HepG2 (cell line): Measurements from ENCODE around the gene RINL. TPM values are rescaled to one million over a fixed set of nuclear protein-coding genes. Genes with fewer than 3 reads are reported as not detected.
"Not testable (repeated sequence)": the region's sequence is repeated elsewhere in the genome, so short reads cannot be mapped to it uniquely, and the experiment has no call there.

Experiments used
- ATAC-seq: fragments of 200-7000 bp; cut with Tn5 transposase; 3 replicates; pipeline ENCODE4 v1.9.1; 2020; ENCODE audit warnings: mild to moderate bottlenecking, moderate library complexity
- BruUV-seq: library from RNA; stranded (reverse); fragments of 400-500 nt; replicated peaks from 2 replicates; lab custom pipeline; 2021; lab: Mats Ljungman, UMichigan
- CTCF ChIA-PET: fragments of 300-600 bp; formaldehyde crosslinking; extraction: SDS; loops from one replicate; lab custom pipeline; 2021; ENCODE audit warnings: low total read pairs, inconsistent platforms, low intra/inter-chr PET ratio; lab: Yijun Ruan, JAX
- POLR2A ChIA-PET: fragments of 350-600 bp; sonication (Branson Sonifier 250); formaldehyde crosslinking; loops from one replicate; lab custom pipeline; 2020; ENCODE audit warnings: antibody characterized with exemption, inconsistent platforms; lab: Yijun Ruan, JAX
- DNase-seq: peaks from one replicate; pipeline ENCODE4 v3.0.0-alpha.2; 2015; ENCODE audit warnings: low spot score
- FAIRE-seq: peaks from 3 replicates; lab custom pipeline; 2011; peaks lifted over from hg19 to GRCh38; lab: Jason Lieb, UNC
- H2AFZ ChIP-seq: one replicate; pipeline ENCODE4 v1.6.1; 2011; ENCODE audit warnings: low read length, inconsistent platforms
- H3K27ac ChIP-seq: fragments of 300-600 bp; 3 replicates; pipeline ENCODE4 v1.8.0; 2011; ENCODE audit warnings: mixed run types, mild to moderate bottlenecking, mixed read lengths, low read length, inconsistent platforms; ENCODE audit not compliant: insufficient read depth; ENCODE audit errors: extremely low read length
- H3K27me3 ChIP-seq, 2 experiments: fragments of 200-600 bp in 1 of 2; 2 replicates in 1 of 2; 3 replicates in 1 of 2; pipeline versions ENCODE4 v1.6.0 to v1.8.0; 2011; ENCODE audit warnings: low read length in 2 of 2, mild to moderate bottlenecking in 2 of 2, moderate library complexity in 2 of 2, inconsistent platforms in 1 of 2; ENCODE audit not compliant: insufficient read depth in 2 of 2, control insufficient read depth in 1 of 2
- H3K36me3 ChIP-seq, 2 experiments: fragments of 200-600 bp in 1 of 2; replicated peaks in 1 of 2; 2 replicates in 1 of 2; 3 replicates in 1 of 2; pipeline versions ENCODE4 v1.5.1 to v1.8.0; 2011; ENCODE audit warnings: low read length in 2 of 2, inconsistent platforms in 1 of 2; ENCODE audit not compliant: insufficient read depth in 2 of 2, control insufficient read depth in 1 of 2
- H3K4me1 ChIP-seq: 2 replicates; pipeline ENCODE4 v1.5.1; 2012; ENCODE audit warnings: low read length, inconsistent platforms; ENCODE audit not compliant: insufficient read depth
- H3K4me2 ChIP-seq: 2 replicates; pipeline ENCODE4 v1.6.0; 2011; ENCODE audit warnings: low read depth, low read length, inconsistent platforms
- H3K4me3 ChIP-seq, 3 experiments: fragments of 200-600 bp in 1 of 3; sonication (generic), shearing (Covaris generic) in 1 of 3; replicated peaks in 1 of 3; 2 replicates each; pipeline ENCODE4 v1.5.1; 2011 to 2016; ENCODE audit warnings: low read length in 3 of 3, inconsistent platforms in 2 of 3, low read depth in 2 of 3, mild to moderate bottlenecking in 2 of 3, control low read depth in 1 of 3, mixed read lengths in 1 of 3; ENCODE audit not compliant: insufficient read depth in 1 of 3
- H3K79me2 ChIP-seq: one replicate; pipeline ENCODE4 v1.6.1; 2011; ENCODE audit warnings: low read length, inconsistent platforms; ENCODE audit not compliant: insufficient read depth
- H3K9ac ChIP-seq: 2 replicates; pipeline ENCODE4 v1.6.0; 2011; ENCODE audit warnings: mild to moderate bottlenecking, low read depth, low read length, inconsistent platforms; ENCODE audit not compliant: insufficient read depth
- H3K9me3 ChIP-seq: 2 replicates; pipeline ENCODE4 v1.5.1; 2012; ENCODE audit warnings: mild to moderate bottlenecking, low read length
- H4K20me1 ChIP-seq: 2 replicates; pipeline ENCODE4 v1.6.0; 2011; ENCODE audit warnings: inconsistent platforms, mild to moderate bottlenecking, low read length, moderate library complexity; ENCODE audit not compliant: insufficient read depth
- ATF4 ChIP-seq, 2 experiments: fragments of 450-650 bp in 1 of 2; sonication (generic) in 1 of 2; formaldehyde crosslinking; IDR thresholded peaks; 2 replicates each; pipeline versions ENCODE4 v1.5.0 to v1.8.0; 2020 to 2022; ENCODE audit warnings: mild to moderate bottlenecking in 1 of 2, missing genetic modification reagents in 1 of 2
- CEBPB ChIP-seq: IDR thresholded peaks from 2 replicates; pipeline ENCODE4 v1.6.1; 2011; ENCODE audit warnings: low read depth, low read length, improper control_type of control experiment, borderline replicate concordance
- CEBPG ChIP-seq: IDR thresholded peaks from 2 replicates; pipeline ENCODE4 v1.6.1; 2016
- WGBS: methylation state at CpG from one replicate; pipeline ENCODE4 v1.1.6; 2017; ENCODE audit warnings: low lambda C conversion rate; 5-methylcytosine and 5-hydroxymethylcytosine counted together
- in situ Hi-C: cut with HindIII; loops from 2 replicates; pipeline ENCODE4 v1.10.0; 2017; ENCODE audit warnings: low pct_unique_long_range_greater_than_20kb; ENCODE audit not compliant: extremely low pct_ligation_motif_present
- intact Hi-C: fragments of 100-400 bp; cut with micrococcal nuclease; formaldehyde crosslinking; loops from one replicate; pipeline ENCODE4 v1.10.0; 2022; ENCODE audit not compliant: unreplicated experiment
- polyA plus RNA-seq, 8 experiments: library from polyadenylated mRNA; depleted of rRNA in 3 of 8; stranded (reverse) in 7 of 8; unstranded in 1 of 8; fragments of >200 nt; fragmentation: Illumina TruSeq in 4 of 8; extraction: Trizol in 4 of 8; gene quantifications; 2 replicates each; pipeline versions ENCODE4 v1.2.1 to v1.2.3, GENCODE V29; 2011 to 2016; ENCODE audit warnings: low read depth in 4 of 8, missing spikeins in 1 of 8, mixed read lengths in 1 of 8; ENCODE audit not compliant: insufficient read depth in 1 of 8
- total RNA-seq, 5 experiments: library from RNA; depleted of rRNA; stranded (reverse); fragments of >200 nt; fragmentation: Illumina TruSeq; extraction: Trizol; gene quantifications; 2 replicates each; pipeline ENCODE4 v1.2.3, GENCODE V29; 2016; ENCODE audit warnings: low read depth in 1 of 5
- TF ChIP-seq, protein P1 (sequence below): sonication (generic); formaldehyde crosslinking; IDR thresholded peaks from 2 replicates; pipeline ENCODE4 v1.4.0; 2020; ENCODE audit warnings: missing genetic modification reagents

Gene RINL
- total and polyA plus RNA-seq, 2 of the 13 experiments (the other 11 are each of a cell fraction or from before 2014, with no cell fraction given): 11.4 to 18.0 TPM

DNA sequence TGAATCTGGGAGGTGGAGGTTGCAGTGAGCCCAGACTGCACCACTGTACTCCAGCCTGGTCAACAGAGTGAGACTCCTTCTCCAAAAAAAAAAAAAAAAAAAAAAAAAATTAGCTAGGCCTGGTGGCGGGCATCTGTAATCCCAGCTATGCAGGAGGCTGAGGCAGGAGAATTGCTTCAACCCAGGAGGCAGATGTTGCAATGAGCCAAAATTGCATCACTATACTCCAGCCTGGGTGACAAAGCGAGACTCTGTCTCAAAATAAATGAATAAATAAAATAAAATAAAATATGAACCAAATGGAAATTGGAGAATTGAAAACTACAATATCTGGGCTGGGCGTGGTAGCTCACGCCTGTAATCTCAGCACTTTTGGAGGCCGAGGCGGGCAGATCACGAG is 48.9 kb downstream of the RINL start:
- Histone ChIP-seq H3K4me1 (peaks cover 46% of the 10 kb centered on the region), H3K36me3 (peaks cover 5 to 19% of the 10 kb centered on the region in 2 experiments; a peak in 4 of 5 replicates)
- in situ Hi-C loops, H4K20me1 ChIP-seq, H3K9me3 ChIP-seq, DNase-seq, H3K4me3 ChIP-seq, H2AFZ ChIP-seq, BruUV-seq, H3K9ac ChIP-seq, H3K27ac ChIP-seq, H3K4me2 ChIP-seq, ATAC-seq, H3K27me3 ChIP-seq, FAIRE-seq, intact Hi-C loops, CTCF ChIA-PET, H3K79me2 ChIP-seq: not testable (repeated sequence)
- peak; percentile 83 for TF ChIP-seq CEBPB
- peak in 1 of 2 experiments; percentile 64; a peak in 2 of 4 replicates for TF ChIP-seq ATF4 (CRISPR knock-in tag; IDR thresholded peaks at IDR 0.05)
- TF ChIP-seq, protein P1, sequence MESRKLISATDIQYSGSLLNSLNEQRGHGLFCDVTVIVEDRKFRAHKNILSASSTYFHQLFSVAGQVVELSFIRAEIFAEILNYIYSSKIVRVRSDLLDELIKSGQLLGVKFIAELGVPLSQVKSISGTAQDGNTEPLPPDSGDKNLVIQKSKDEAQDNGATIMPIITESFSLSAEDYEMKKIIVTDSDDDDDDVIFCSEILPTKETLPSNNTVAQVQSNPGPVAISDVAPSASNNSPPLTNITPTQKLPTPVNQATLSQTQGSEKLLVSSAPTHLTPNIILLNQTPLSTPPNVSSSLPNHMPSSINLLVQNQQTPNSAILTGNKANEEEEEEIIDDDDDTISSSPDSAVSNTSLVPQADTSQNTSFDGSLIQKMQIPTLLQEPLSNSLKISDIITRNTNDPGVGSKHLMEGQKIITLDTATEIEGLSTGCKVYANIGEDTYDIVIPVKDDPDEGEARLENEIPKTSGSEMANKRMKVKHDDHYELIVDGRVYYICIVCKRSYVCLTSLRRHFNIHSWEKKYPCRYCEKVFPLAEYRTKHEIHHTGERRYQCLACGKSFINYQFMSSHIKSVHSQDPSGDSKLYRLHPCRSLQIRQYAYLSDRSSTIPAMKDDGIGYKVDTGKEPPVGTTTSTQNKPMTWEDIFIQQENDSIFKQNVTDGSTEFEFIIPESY (CRISPR knock-in tag): peak; percentile 37; the same call in 1 of the 2 replicates
- TF ChIP-seq CEBPG (CRISPR knock-in tag): peak; percentile 39; the same call in 1 of the 2 replicates
- WGBS: 99% methylated on average over 7 of the region's 7 CpGs
- POLR2A ChIA-PET: interaction anchor here (0.6 to 2.3 kb wide), 2 partner anchors 10 to 20 kb away, joined by 3 to 8 read pairs; no protein-coding TSS in a partner anchor
